22Rv1 (cell line): ENCODE data around the gene COL18A1.

Source experiments
- H3K27ac ChIP-seq: fragments of 450-650 bp; 2 replicates; pipeline ENCODE4 v1.5.1; 2017
- CTCF ChIP-seq: fragments of 450-650 bp; IDR thresholded peaks from 2 replicates; pipeline ENCODE4 v1.5.1; 2017; ENCODE audit warnings: mild to moderate bottlenecking
- ZFX ChIP-seq: fragments of 450-650 bp; IDR thresholded peaks from 2 replicates; pipeline ENCODE4 v1.6.1; 2017; ENCODE audit warnings: antibody characterized with exemption, borderline replicate concordance

The COL18A1 gene

GRCh38 chr21:45390121-45390751, 14.7 kb upstream of the COL18A1 start:
- TF ChIP-seq ZFX (no peak), CTCF (no peak)
- no peak overlapping the region for H3K27ac ChIP-seq

GRCh38 chr21:45390831-45391742, 13.9 kb upstream of the COL18A1 start:
- no peak overlapping the region for H3K27ac ChIP-seq
- TF ChIP-seq CTCF = no peak
- TF ChIP-seq ZFX = no peak

- H3K27ac ChIP-seq = no peak overlapping the region
- no peak for TF ChIP-seq CTCF
- no peak for TF ChIP-seq ZFX
These were observed 13.0 kb upstream of the COL18A1 start for GRCh38 chr21:45391743-45392572.

GRCh38 chr21:45392573-45392971, 12.4 kb upstream of the COL18A1 start:
- TF ChIP-seq ZFX = no peak
- no peak for TF ChIP-seq CTCF
- H3K27ac ChIP-seq = no peak overlapping the region

- H3K27ac ChIP-seq = no peak overlapping the region
- TF ChIP-seq ZFX (no peak), CTCF (no peak)
These were observed 11.9 kb upstream of the COL18A1 start for GRCh38 chr21:45393021-45393420.

GRCh38 chr21:45393833-45394638, 10.9 kb upstream of the COL18A1 start:
- no peak for TF ChIP-seq CTCF
- no peak for TF ChIP-seq ZFX
- H3K27ac ChIP-seq = no peak overlapping the region
